ENCODE data around the gene NR3C1.

- no peak for TF ChIP-seq CTCF (IDR thresholded peaks at IDR 0.05; ENCODE audit: poor library complexity)
- TF ChIP-seq EZH2 (IDR thresholded peaks at IDR 0.05; ENCODE audit: borderline replicate concordance) = no peak
Measured at GRCh38 chr5:143409926-143410325, 6.4 kb upstream of the NR3C1 start.
